ENCODE measurements around the gene RAB37. TPM values are rescaled to one million over a fixed set of nuclear protein-coding genes. Genes with fewer than 3 reads are reported as not detected.

RAB37 gene
- total RNA-seq, 1 donor from 2014 or later: 0.38 TPM

DNA sequence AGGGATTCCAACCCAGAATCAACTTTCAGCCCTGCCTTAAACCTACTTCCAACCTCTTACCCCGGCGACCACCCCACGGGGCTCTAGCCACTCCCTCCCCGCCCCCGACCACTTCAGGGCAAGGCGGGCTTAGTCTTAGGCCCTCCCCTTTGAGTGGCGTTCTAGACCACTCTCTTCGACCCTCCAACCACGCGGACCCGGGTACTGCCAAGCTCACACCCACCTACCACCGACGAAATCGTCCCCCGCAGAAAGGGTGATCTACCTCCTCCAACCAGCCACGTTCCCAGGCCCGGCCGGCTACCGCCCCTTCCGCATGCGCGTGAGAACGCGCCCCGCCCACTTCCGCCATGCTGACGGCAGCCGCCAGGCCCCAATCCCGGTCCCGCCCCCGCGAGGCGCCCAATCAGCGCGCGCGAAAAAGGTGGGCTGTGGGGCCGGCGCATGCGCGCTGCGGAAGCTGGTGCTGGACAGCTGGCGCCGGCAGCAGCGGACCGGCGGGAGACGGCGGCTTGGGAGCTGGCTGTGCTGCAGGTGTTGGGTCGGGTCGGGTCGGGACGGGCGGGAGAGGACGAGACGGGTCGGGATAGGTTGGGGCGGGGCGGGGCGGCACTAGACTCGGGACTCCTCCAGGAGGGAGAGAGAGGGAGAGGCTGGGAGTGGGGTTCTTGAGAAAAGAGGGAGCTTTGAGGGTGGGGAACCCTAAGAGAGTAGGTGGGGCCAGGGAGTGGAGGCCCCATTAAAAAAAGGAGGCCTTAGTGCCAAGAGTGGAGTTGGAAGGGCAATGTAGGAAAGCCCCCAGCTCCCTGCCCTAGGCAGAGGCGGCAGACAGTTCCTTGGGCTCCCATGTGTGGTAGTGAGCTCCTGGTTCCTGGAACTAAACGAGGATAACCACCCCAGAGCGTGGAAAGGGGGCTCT lies 39.2 kb downstream of the RAB37 start, which contains the start of gene NAT9:
Gene NAT9, minus strand, starts transcription at position 302 of the 919 bp plus-strand sequence. CDS start 647 bp downstream, outside the sequence.
- TF ChIP-seq, protein P1, sequence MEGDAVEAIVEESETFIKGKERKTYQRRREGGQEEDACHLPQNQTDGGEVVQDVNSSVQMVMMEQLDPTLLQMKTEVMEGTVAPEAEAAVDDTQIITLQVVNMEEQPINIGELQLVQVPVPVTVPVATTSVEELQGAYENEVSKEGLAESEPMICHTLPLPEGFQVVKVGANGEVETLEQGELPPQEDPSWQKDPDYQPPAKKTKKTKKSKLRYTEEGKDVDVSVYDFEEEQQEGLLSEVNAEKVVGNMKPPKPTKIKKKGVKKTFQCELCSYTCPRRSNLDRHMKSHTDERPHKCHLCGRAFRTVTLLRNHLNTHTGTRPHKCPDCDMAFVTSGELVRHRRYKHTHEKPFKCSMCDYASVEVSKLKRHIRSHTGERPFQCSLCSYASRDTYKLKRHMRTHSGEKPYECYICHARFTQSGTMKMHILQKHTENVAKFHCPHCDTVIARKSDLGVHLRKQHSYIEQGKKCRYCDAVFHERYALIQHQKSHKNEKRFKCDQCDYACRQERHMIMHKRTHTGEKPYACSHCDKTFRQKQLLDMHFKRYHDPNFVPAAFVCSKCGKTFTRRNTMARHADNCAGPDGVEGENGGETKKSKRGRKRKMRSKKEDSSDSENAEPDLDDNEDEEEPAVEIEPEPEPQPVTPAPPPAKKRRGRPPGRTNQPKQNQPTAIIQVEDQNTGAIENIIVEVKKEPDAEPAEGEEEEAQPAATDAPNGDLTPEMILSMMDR (IDR thresholded peaks at IDR 0.05; ENCODE audit: unreplicated experiment): no peak
- peak within 1 kb of the TSS; percentile 94 for H3K27ac Mint-ChIP-seq
- no peaks in the 10 kb centered on the region for H3K9me3 Mint-ChIP-seq
- peak within 1 kb of the TSS; percentile 85 for H3K4me3 Mint-ChIP-seq
- peaks cover 5% of the 10 kb centered on the region for H3K36me3 Mint-ChIP-seq
- peaks cover 41% of the 10 kb centered on the region for H3K4me1 Mint-ChIP-seq
- H3K27me3 Mint-ChIP-seq (ENCODE audit: low read depth): no peaks in the 10 kb centered on the region
- DNase-seq (ENCODE audit: low spot score in 2 of 2, unreplicated experiment in 2 of 2): peak; percentile 100

DNA sequence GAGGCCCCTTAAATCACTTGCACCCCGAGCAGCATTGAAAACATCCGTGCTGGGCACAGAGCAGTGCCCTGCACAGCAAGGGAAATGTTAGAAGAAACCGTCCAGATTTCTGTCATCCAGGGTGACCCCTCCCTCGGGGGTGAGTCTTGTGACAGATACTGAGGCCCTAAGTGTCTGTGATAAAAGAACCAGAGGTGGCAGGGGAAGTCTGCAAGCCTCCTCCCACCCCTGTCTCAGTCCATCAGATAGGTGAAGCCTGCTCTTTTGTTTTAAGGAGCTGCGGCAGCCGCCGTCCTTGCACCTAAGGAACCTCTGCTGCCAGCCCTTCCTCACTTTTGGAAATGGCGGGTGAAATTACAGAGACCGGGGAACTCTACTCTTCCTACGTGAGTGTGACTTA lies 39.9 kb downstream of the RAB37 start:
- DNase-seq (ENCODE audit: low spot score in 2 of 2, unreplicated experiment in 2 of 2): no peak
- H3K27ac Mint-ChIP-seq: no peak overlapping the region
- no peaks in the 10 kb centered on the region for H3K9me3 Mint-ChIP-seq
- H3K27me3 Mint-ChIP-seq (ENCODE audit: low read depth): no peaks in the 10 kb centered on the region
- peaks cover 41% of the 10 kb centered on the region for H3K4me1 Mint-ChIP-seq
- TF ChIP-seq, protein P1 (IDR thresholded peaks at IDR 0.05; ENCODE audit: unreplicated experiment): no peak
- peak overlapping the region; percentile 85 for H3K4me3 Mint-ChIP-seq
- H3K36me3 Mint-ChIP-seq: peaks cover 5% of the 10 kb centered on the region

DNA sequence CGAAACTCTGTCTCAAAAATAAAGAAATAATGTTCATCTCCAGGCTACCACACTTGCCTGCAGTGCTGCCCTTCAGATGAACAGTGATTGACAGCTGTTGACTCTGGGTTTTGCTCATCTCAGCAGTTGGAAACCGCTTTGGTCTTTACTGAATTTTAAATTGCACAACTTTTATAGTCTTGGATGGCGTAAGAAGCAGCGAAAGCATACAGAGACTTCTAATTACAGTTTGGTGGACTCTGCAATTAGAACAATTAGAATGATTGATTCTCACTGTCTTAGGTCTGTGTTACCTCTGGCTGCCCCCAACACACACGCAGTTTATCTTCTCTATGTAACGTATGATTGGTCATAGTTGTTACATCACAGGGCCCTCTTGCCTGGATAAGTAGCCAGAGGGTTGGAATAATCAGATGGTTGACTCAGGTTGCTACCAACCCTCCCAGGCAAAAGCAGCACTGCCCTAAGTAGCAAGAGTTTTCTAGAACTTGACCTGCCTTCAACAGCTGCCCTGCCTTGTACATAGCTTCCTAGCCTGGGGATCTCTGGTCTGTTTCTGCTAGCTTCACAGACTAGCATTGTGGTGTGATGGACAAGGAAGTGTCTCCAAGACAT lies 41.0 kb downstream of the RAB37 start:
- TF ChIP-seq, protein P1 (IDR thresholded peaks at IDR 0.05; ENCODE audit: unreplicated experiment): no peak
- H3K27ac Mint-ChIP-seq: no peak overlapping the region
- peaks cover 38% of the 10 kb centered on the region for H3K4me1 Mint-ChIP-seq
- peak overlapping the region; percentile 39 for H3K4me3 Mint-ChIP-seq
- no peaks in the 10 kb centered on the region for H3K9me3 Mint-ChIP-seq
- no peaks in the 10 kb centered on the region for H3K27me3 Mint-ChIP-seq (ENCODE audit: low read depth)
- peaks cover 2% of the 10 kb centered on the region for H3K36me3 Mint-ChIP-seq
- no peak for DNase-seq (ENCODE audit: low spot score in 2 of 2, unreplicated experiment in 2 of 2)

DNA sequence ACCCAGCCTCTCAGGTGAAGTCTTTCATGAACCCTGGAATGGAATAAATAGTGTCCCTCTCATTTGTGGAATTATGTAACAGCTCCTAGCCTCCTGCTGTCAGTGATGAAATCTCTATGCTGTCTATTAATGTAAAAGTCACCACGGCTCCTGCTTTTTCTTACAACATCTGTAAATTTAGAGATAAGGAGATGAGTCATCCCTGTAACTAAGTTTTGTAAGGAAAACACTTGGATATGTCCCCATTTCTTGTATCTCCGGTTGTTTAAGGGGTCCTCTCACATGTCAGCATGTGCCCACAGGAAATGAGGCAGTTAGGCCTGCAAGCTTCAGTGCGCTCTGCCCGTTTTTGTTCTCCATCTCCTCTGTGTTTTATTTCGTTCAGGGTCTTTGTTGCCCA lies 41.9 kb downstream of the RAB37 start:
- H3K4me3 Mint-ChIP-seq: no peak overlapping the region
- H3K27me3 Mint-ChIP-seq (ENCODE audit: low read depth): no peaks in the 10 kb centered on the region
- DNase-seq (ENCODE audit: low spot score in 2 of 2, unreplicated experiment in 2 of 2): no peak
- H3K27ac Mint-ChIP-seq: no peak overlapping the region
- TF ChIP-seq, protein P1 (IDR thresholded peaks at IDR 0.05; ENCODE audit: unreplicated experiment): no peak
- no peaks in the 10 kb centered on the region for H3K9me3 Mint-ChIP-seq
- peaks cover 30% of the 10 kb centered on the region for H3K4me1 Mint-ChIP-seq
- H3K36me3 Mint-ChIP-seq: no peaks in the 10 kb centered on the region

DNA sequence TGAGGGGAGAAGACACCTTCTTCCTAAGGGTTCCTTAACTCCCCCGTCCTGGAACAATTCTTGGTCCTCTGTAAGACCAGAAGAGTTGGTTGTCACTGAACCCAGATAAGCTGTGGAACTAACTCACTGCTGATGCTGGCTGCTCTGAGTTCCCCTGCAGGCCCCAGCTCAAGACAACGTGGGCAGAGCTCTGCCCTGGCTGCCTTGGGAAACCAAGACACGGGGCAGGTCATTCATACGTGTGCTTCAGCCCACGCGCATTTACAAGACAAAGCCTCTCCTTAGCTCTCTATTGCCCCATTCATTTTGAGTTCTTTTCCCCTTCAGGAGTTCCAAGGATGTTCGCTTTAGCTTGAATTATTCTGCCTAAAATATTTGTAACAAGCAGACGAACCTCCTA lies 42.4 kb downstream of the RAB37 start:
- Mint-ChIP-seq H3K4me1 (peaks cover 26% of the 10 kb centered on the region), H3K36me3 (no peaks in the 10 kb centered on the region), H3K27ac (no peak overlapping the region), H3K4me3 (no peak overlapping the region), H3K9me3 (no peaks in the 10 kb centered on the region), H3K27me3 (ENCODE audit: low read depth) (no peaks in the 10 kb centered on the region)
- TF ChIP-seq, protein P1 (IDR thresholded peaks at IDR 0.05; ENCODE audit: unreplicated experiment): no peak
- DNase-seq (ENCODE audit: low spot score in 2 of 2, unreplicated experiment in 2 of 2): no peak
